Measurements from ENCODE around the gene P3H2.

- TF ChIP-seq, protein P1, sequence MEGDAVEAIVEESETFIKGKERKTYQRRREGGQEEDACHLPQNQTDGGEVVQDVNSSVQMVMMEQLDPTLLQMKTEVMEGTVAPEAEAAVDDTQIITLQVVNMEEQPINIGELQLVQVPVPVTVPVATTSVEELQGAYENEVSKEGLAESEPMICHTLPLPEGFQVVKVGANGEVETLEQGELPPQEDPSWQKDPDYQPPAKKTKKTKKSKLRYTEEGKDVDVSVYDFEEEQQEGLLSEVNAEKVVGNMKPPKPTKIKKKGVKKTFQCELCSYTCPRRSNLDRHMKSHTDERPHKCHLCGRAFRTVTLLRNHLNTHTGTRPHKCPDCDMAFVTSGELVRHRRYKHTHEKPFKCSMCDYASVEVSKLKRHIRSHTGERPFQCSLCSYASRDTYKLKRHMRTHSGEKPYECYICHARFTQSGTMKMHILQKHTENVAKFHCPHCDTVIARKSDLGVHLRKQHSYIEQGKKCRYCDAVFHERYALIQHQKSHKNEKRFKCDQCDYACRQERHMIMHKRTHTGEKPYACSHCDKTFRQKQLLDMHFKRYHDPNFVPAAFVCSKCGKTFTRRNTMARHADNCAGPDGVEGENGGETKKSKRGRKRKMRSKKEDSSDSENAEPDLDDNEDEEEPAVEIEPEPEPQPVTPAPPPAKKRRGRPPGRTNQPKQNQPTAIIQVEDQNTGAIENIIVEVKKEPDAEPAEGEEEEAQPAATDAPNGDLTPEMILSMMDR (IDR thresholded peaks at IDR 0.05; ENCODE audit: low read depth, low read length): no peak
- TF ChIP-seq, protein P2, sequence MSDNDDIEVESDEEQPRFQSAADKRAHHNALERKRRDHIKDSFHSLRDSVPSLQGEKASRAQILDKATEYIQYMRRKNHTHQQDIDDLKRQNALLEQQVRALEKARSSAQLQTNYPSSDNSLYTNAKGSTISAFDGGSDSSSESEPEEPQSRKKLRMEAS (IDR thresholded peaks at IDR 0.05; ENCODE audit: low read depth, low read length): no peak
- no peak for TF ChIP-seq POLR2A (IDR thresholded peaks at IDR 0.05; ENCODE audit: extremely low read depth, insufficient read length)
These were observed 179.0 kb downstream of the P3H2 start for GRCh38 chr3:189941679-189942078.

Measured in NB4 (cell line).